Measurements from ENCODE around the gene LTA4H.

LTA4H gene

GRCh38 chr12:95959107-95959506 is 76.3 kb downstream of the LTA4H start:
- ChIA-PET POLR2A (no interaction called here), CTCF (interaction anchor here (0.8 to 1.6 kb wide), 6 partner anchors 9 to 378 kb away, joined by 3 to 5 read pairs (median 4); no protein-coding TSS in a partner anchor)
- no peak for DNase-seq (ENCODE audit: low read depth, low spot score)
- no peak overlapping the region for H3K4me3 ChIP-seq (ENCODE audit: low read depth, low read length)
- TF ChIP-seq CTCF (IDR thresholded peaks at IDR 0.05; ENCODE audit: insufficient read depth, low read length, missing control alignments), result no peak

GRCh38 chr12:95956557-95957145 is 78.7 kb downstream of the LTA4H start:
- CTCF ChIA-PET, result interaction anchor here (0.6 to 1.7 kb wide), 3 partner anchors 13 to 372 kb away, joined by 3 to 4 read pairs (median 4); partner anchors contain the start of genes AMDHD1 and CCDC38
- POLR2A ChIA-PET, result no interaction called here
- H3K4me3 ChIP-seq (ENCODE audit: low read depth, low read length), result no peak overlapping the region
- no peak for TF ChIP-seq CTCF (IDR thresholded peaks at IDR 0.05; ENCODE audit: insufficient read depth, low read length, missing control alignments)
- no peak for DNase-seq (ENCODE audit: low read depth, low spot score)

GRCh38 chr12:95955549-95956159 is 79.7 kb downstream of the LTA4H start:
- CTCF ChIA-PET, result interaction anchor here (0.7 to 1.7 kb wide), 3 partner anchors 12 to 37 kb away, joined by 3 to 4 read pairs (median 4); partner anchors contain the start of genes AMDHD1 and CCDC38

GRCh38 chr12:95953000-95953399 is 82.4 kb downstream of the LTA4H start:
- no peak for TF ChIP-seq CTCF (IDR thresholded peaks at IDR 0.05; ENCODE audit: insufficient read depth, low read length, missing control alignments)
- CTCF ChIA-PET, result interaction anchor here (2.5 to 2.6 kb wide), 2 partner anchors 9 to 46 kb away, joined by 10 to 11 read pairs; no protein-coding TSS in a partner anchor
- POLR2A ChIA-PET, result no interaction called here

More at GRCh38 chr12:95955549-95956159, 79.7 kb downstream of the LTA4H start:
- DNase-seq (ENCODE audit: low read depth, low spot score), result no peak
- TF ChIP-seq CTCF (IDR thresholded peaks at IDR 0.05; ENCODE audit: insufficient read depth, low read length, missing control alignments), result no peak
- POLR2A ChIA-PET, result no interaction called here
- no peak overlapping the region for H3K4me3 ChIP-seq (ENCODE audit: low read depth, low read length)

GRCh38 chr12:95951515-95951914 is 83.9 kb downstream of the LTA4H start:
- POLR2A ChIA-PET, result no interaction called here
- no peak overlapping the region for H3K4me3 ChIP-seq (ENCODE audit: low read depth, low read length)
- CTCF ChIA-PET, result no interaction called here
- no peak for DNase-seq (ENCODE audit: low read depth, low spot score)
- TF ChIP-seq CTCF (IDR thresholded peaks at IDR 0.05; ENCODE audit: insufficient read depth, low read length, missing control alignments), result no peak

More at GRCh38 chr12:95953000-95953399, 82.4 kb downstream of the LTA4H start:
- no peak for DNase-seq (ENCODE audit: low read depth, low spot score)
- no peak overlapping the region for H3K4me3 ChIP-seq (ENCODE audit: low read depth, low read length)
